ENCODE measurements around the gene FBN2. TPM values are rescaled to one million over a fixed set of nuclear protein-coding genes. Genes with fewer than 3 reads are reported as not detected.
"Not testable (repeated sequence)": the region's sequence is repeated elsewhere in the genome, so short reads cannot be mapped to it uniquely, and the experiment has no call there.

The FBN2 gene
- total RNA-seq, 1 donor from 2014 or later, result 25.2 TPM

DNA sequence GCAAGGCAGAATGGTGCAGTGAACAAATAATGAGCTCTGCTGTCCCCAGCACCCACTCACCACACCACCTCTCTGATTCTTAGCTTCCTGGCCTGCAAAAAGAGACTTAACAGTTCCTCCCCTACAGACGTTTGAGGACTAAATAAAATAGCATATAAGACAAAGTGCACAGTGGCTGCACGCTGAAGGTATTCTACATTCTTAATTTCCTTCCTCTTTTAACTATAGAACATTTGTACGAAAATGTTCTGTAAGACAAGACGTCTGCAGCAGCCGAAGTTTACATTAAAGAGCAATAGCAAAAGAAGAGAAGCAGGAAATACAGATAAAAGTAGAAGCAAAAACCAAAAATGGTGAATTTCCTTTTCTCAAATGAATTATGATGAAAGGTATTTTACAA, 15.7 kb downstream of the FBN2 start:
- no peaks in the 10 kb centered on the region for H3K36me3 ChIP-seq (ENCODE audit: control insufficient read depth, insufficient read depth, low read length)
- no peak overlapping the region for H3K4me3 ChIP-seq (ENCODE audit: low read depth, low read length)
- no peak for DNase-seq (ENCODE audit: low read depth)
- H3K27me3 ChIP-seq (ENCODE audit: control insufficient read depth, insufficient read depth, low read length), result no peaks in the 10 kb centered on the region
- TF ChIP-seq, protein P1, sequence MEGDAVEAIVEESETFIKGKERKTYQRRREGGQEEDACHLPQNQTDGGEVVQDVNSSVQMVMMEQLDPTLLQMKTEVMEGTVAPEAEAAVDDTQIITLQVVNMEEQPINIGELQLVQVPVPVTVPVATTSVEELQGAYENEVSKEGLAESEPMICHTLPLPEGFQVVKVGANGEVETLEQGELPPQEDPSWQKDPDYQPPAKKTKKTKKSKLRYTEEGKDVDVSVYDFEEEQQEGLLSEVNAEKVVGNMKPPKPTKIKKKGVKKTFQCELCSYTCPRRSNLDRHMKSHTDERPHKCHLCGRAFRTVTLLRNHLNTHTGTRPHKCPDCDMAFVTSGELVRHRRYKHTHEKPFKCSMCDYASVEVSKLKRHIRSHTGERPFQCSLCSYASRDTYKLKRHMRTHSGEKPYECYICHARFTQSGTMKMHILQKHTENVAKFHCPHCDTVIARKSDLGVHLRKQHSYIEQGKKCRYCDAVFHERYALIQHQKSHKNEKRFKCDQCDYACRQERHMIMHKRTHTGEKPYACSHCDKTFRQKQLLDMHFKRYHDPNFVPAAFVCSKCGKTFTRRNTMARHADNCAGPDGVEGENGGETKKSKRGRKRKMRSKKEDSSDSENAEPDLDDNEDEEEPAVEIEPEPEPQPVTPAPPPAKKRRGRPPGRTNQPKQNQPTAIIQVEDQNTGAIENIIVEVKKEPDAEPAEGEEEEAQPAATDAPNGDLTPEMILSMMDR (IDR thresholded peaks at IDR 0.05; ENCODE audit: insufficient read depth, low read length, poor library complexity, severe bottlenecking), result no peak

DNA sequence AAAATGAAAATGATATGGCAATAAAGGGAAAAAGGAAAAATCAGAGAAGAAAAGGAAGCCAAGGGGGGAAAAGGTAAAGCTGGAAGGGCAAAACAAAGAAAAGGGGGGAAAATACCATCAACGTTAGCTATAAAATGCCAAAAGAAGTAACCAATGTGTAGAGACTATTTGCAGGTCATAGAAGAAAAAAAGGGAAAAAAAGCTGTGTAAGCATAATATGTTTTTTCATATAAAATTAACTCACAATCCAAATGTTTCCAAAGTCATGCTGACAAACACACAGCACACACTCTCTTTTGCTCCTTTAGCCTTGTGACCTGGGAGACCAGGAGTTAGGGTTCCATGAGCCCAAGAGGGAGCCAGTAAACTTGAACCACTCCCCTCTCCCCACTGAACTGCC, 18.2 kb downstream of the FBN2 start:
- TF ChIP-seq, protein P1 (IDR thresholded peaks at IDR 0.05; ENCODE audit: insufficient read depth, low read length, poor library complexity, severe bottlenecking), result no peak

DNA sequence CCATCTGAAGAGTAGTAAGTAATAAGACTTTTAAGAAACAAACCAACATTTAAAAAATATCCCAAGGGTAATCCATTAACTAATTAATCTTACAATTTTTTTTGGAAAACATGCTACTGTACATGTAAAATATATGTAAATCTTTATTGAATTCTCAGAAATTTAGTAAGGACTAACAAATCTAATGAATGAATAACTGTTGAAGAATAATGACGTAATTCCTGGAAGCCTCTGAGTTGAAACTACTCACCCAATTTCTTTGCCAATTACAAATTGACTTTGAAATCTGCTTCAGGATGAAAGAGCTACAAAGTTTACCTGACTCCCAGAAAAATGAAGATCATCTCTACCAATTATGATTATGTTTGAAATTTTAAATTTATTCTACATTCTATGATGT, 21.1 kb downstream of the FBN2 start:
- Histone ChIP-seq H3K36me3 (ENCODE audit: control insufficient read depth, insufficient read depth, low read length) (no peaks in the 10 kb centered on the region), H3K27me3 (ENCODE audit: control insufficient read depth, insufficient read depth, low read length) (no peaks in the 10 kb centered on the region), H3K4me3 (ENCODE audit: low read depth, low read length) (no peak overlapping the region)
- no peak for DNase-seq (ENCODE audit: low read depth)
- TF ChIP-seq, protein P1 (IDR thresholded peaks at IDR 0.05; ENCODE audit: insufficient read depth, low read length, poor library complexity, severe bottlenecking), result no peak

More for the DNA sequence above, 18.2 kb downstream of the FBN2 start:
- Histone ChIP-seq H3K36me3 (ENCODE audit: control insufficient read depth, insufficient read depth, low read length) (no peaks in the 10 kb centered on the region), H3K4me3 (ENCODE audit: low read depth, low read length) (no peak overlapping the region), H3K27me3 (ENCODE audit: control insufficient read depth, insufficient read depth, low read length) (no peaks in the 10 kb centered on the region)
- DNase-seq (ENCODE audit: low read depth), result no peak

DNA sequence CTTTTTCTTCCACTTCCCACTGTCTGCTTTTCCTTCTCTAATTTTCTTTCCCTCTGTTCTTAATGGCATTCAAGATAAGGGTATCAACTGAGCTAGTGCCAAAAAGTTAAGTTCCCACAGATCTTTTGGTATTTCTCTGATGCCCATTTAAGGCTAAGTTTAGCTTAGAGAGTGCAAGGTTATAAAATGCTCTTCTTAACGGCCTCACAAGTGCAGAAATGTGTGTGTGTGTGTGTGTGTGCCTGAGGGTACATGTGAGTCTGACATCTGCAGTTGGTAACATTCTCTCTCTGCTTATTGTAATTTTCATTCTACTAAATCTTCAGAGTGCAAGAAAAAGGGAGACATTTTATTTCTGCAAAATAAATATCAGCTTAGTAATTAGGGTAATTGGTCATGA, 24.2 kb downstream of the FBN2 start:
- no peaks in the 10 kb centered on the region for H3K27me3 ChIP-seq (ENCODE audit: control insufficient read depth, insufficient read depth, low read length)
- DNase-seq (ENCODE audit: low read depth), result no peak
- no peak overlapping the region for H3K4me3 ChIP-seq (ENCODE audit: low read depth, low read length)
- TF ChIP-seq, protein P1 (IDR thresholded peaks at IDR 0.05; ENCODE audit: insufficient read depth, low read length, poor library complexity, severe bottlenecking), result no peak
- H3K36me3 ChIP-seq (ENCODE audit: control insufficient read depth, insufficient read depth, low read length), result no peaks in the 10 kb centered on the region

DNA sequence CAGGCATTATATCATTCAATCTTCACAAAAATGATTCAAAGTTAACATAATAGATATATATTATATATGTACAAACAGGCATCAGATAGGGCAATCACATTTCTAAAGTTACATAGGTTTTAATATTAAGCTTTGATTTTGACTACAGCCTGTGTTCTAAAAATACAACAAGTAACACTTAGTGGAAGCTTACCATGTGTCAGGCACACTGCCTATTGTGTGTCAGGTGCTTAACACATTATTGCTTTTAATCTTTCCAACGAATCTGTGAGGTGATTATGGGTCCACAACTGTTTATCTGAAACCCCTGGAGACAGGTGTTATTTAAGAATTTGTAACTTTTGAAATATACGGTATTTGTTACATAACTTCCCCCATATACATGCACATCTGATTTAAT, 25.2 kb downstream of the FBN2 start:
- DNase-seq (ENCODE audit: low read depth), result no peak
- H3K4me3 ChIP-seq (ENCODE audit: low read depth, low read length), result no peak overlapping the region
- H3K36me3 ChIP-seq (ENCODE audit: control insufficient read depth, insufficient read depth, low read length), result no peaks in the 10 kb centered on the region
- no peaks in the 10 kb centered on the region for H3K27me3 ChIP-seq (ENCODE audit: control insufficient read depth, insufficient read depth, low read length)
- TF ChIP-seq, protein P1 (IDR thresholded peaks at IDR 0.05; ENCODE audit: insufficient read depth, low read length, poor library complexity, severe bottlenecking), result no peak

DNA sequence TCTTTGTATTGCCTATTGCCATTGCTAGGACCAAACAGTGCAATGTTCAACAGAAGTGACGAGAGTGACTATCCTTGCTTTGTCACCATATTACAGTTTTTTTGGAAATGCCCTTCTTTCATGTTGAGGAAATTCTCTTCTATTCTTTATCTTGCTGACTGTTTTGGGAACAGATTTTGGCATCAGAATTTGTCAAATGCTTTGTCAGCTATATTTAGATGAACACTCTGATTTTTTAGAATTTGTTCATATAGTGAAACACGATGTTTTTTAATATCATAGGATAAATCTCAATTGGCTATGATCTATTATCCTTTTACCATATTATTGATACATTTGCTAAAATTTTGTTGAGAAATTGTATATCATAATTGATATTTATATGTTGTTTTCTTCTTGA, 31.4 kb downstream of the FBN2 start:
- Histone ChIP-seq H3K4me3 (ENCODE audit: low read depth, low read length) (no peak overlapping the region), H3K27me3 (ENCODE audit: control insufficient read depth, insufficient read depth, low read length) (no peaks in the 10 kb centered on the region), H3K36me3 (ENCODE audit: control insufficient read depth, insufficient read depth, low read length) (no peaks in the 10 kb centered on the region)
- TF ChIP-seq, protein P1 (IDR thresholded peaks at IDR 0.05; ENCODE audit: insufficient read depth, low read length, poor library complexity, severe bottlenecking), result no peak
- DNase-seq (ENCODE audit: low read depth), result no peak

DNA sequence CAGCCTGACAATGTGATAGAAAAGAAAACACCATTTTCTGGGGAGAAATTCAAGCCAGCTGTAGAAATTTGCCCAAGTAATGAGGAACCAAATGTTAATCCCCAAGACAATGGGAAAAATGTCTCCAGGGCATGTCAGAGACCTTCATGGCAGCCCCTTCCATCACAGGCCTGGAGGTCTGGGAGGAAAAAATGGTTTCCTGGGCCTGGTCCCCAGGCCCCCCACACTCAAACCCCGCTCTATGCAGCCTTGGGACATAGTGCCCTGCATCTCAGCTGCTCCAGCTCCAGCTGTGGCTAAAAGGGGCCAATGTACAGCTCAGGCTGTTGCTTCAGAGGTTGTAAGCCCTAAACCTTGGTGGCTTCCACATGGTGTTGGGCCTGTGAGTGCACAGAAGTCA, 34.3 kb downstream of the FBN2 start:
- DNase-seq (ENCODE audit: low read depth); H3K4me3 ChIP-seq (ENCODE audit: low read depth, low read length); H3K36me3 ChIP-seq (ENCODE audit: control insufficient read depth, insufficient read depth, low read length); H3K27me3 ChIP-seq (ENCODE audit: control insufficient read depth, insufficient read depth, low read length): not testable (repeated sequence)

All from kidney epithelial cell (primary cell).